ENCODE data around the gene TSEN2. TPM values are rescaled to one million over a fixed set of nuclear protein-coding genes. Genes with fewer than 3 reads are reported as not detected.
A peak's percentile ranks its signal among the peaks of the same experiment; 100 is the strongest.

The TSEN2 gene
- total and polyA plus RNA-seq, 2 of the 13 experiments (the other 11 are each of a cell fraction or from before 2014, with no cell fraction given) = 11.0 to 17.3 TPM

- no peak for TF ChIP-seq CSRNP1 (CRISPR knock-in tag; IDR thresholded peaks at IDR 0.05)
- 0 out of 2 replicates have a peak, but pooled peaks have one; percentile 11 for TF ChIP-seq HNF1A (IDR thresholded peaks at IDR 0.05; ENCODE audit: low read depth)
- no peak for TF ChIP-seq HNF1A (CRISPR knock-in tag; IDR thresholded peaks at IDR 0.05; ENCODE audit: borderline replicate concordance)
- no peak for TF ChIP-seq CEBPB (IDR thresholded peaks at IDR 0.05; ENCODE audit: borderline replicate concordance, low read depth, low read length)
- no peak for TF ChIP-seq PITX1 (CRISPR knock-in tag; IDR thresholded peaks at IDR 0.05)
- no peak for TF ChIP-seq EEA1 (CRISPR knock-in tag; IDR thresholded peaks at IDR 0.05; ENCODE audit: borderline replicate concordance)
- no peak for TF ChIP-seq ZZZ3 (CRISPR knock-in tag; IDR thresholded peaks at IDR 0.05; ENCODE audit: borderline replicate concordance)
- no peak for TF ChIP-seq ZMYM2 (CRISPR knock-in tag; IDR thresholded peaks at IDR 0.05)
- no peak for TF ChIP-seq ZNF713 (CRISPR knock-in tag; IDR thresholded peaks at IDR 0.05)
- TF ChIP-seq DZIP1 (CRISPR knock-in tag; IDR thresholded peaks at IDR 0.05) = no peak
- no peak for TF ChIP-seq ZNF589 (CRISPR knock-in tag; conservative IDR thresholded peaks at IDR 0.05)
- TF ChIP-seq ZNF326 (CRISPR knock-in tag; IDR thresholded peaks at IDR 0.05; ENCODE audit: borderline replicate concordance) = no peak
- TF ChIP-seq ZNF546 (CRISPR knock-in tag; conservative IDR thresholded peaks at IDR 0.05) = no peak
- TF ChIP-seq NKX3-1 (CRISPR knock-in tag; IDR thresholded peaks at IDR 0.05) = no peak
- TF ChIP-seq FOXO1 (CRISPR knock-in tag; IDR thresholded peaks at IDR 0.05) = peak; percentile 15
- TF ChIP-seq PHF5A (CRISPR knock-in tag; IDR thresholded peaks at IDR 0.05; ENCODE audit: low read depth, unreplicated experiment) = peak; percentile 31
These were observed 39.5 kb upstream of the TSEN2 start (continued) for GRCh38 chr3:12444582-12445471.
